Stimulated activated CD8-positive, alpha-beta memory T cell treated with anti-CD3 and anti-CD28 coated beads, Interleukin-4, amount 100 ng/mL, for 24 hours (primary cell): ENCODE measurements around the gene PKMYT1.

Source experiments
- DNase-seq: peaks from one replicate; pipeline ENCODE4 v3.0.0-alpha.2; 2020; ENCODE audit warnings: low read depth

Gene PKMYT1

DNA sequence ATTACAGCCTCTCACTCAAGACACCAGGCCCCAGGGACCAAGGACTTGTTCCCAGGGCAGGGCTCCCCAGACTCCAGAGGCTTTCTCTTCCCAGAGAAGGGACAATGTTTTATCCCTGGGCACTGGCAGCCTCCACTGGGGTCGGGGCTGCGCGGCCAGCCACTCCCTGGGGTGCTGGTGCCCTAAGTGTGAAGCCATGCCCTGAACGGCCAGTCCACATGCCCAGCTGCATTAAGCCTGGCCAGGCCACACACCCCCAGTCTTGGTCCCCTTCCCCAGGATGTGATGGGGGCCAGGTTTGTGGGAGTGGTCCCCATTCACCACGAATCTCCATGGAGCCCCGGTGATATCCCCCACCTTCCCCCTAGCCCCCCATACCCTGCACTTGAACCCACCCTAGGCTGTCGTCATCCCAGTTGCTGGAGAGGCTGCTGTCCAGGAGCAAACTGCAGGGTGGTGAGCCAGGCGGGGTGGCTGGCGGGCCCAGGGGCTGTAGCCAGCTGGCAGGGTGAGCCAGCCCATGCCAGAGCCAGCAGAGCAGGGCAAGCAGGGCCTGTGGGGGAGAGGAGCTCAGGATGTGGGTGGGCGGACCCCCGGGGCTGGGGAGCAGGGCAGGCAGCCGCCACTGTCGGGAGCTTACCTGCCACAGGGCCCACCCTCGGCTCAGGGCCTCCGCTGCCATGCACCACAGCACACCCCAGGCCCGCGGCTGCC is 6.5 kb downstream of the PKMYT1 start:
- no peak for DNase-seq

DNA sequence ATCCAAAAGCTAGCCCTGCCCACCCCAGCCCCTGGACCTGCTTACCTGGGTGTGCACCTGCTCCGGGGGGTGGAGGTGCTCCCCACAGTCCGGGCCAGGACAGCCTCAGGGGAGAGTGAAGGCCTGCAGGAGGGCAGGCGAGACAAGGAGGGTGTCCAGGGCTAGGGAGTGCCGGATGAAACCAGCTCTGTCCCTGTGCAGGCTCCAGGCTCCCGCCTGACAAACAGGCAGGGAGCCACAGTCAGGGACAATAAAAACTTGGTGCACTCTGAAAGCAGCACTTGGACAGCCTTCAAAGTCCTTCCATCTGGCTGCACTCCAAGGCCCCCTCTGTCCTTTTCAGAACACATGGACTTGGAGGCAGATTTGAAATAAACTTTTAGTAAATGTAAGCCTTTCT is 7.2 kb downstream of the PKMYT1 start:
- no peak for DNase-seq

DNA sequence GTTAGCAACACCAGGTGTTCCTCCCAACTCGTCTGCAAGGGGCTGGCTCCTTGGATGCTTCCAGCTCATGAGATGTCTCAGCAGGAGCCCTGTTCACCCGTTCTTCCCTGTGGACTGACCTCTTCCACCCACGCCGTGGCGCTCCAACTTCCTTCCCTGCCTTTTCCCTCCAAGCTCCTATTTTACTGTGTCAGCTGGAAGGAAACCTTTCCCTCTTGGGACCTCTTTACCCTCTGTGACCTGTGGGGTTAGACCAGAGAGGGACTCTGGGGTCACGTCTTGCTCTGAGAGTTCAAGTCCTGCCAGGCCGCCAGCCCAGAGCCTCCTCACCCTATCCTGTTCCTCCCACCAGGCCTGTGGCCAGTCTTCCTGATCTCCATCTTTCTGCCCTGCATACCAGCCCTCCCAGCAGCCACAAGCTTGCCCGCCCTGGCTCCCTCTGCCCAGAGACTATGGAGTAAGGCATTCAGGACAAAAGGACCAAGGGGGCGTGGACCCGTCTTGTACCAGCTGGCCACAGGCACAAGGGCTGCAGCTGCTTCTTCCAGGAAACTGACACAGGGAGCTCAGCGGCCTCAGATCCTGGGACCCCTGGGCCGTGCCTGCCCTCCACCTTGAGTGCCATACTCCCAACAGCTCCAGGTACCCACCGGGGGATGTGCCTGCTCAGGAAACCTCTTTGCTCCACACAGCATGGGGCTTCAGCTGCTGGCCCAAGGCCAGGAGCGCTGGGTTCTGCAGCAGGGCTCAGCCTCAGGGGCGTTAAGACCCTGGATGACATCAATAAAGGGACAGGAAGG is 8.1 kb downstream of the PKMYT1 start:
- no peak for DNase-seq

DNA sequence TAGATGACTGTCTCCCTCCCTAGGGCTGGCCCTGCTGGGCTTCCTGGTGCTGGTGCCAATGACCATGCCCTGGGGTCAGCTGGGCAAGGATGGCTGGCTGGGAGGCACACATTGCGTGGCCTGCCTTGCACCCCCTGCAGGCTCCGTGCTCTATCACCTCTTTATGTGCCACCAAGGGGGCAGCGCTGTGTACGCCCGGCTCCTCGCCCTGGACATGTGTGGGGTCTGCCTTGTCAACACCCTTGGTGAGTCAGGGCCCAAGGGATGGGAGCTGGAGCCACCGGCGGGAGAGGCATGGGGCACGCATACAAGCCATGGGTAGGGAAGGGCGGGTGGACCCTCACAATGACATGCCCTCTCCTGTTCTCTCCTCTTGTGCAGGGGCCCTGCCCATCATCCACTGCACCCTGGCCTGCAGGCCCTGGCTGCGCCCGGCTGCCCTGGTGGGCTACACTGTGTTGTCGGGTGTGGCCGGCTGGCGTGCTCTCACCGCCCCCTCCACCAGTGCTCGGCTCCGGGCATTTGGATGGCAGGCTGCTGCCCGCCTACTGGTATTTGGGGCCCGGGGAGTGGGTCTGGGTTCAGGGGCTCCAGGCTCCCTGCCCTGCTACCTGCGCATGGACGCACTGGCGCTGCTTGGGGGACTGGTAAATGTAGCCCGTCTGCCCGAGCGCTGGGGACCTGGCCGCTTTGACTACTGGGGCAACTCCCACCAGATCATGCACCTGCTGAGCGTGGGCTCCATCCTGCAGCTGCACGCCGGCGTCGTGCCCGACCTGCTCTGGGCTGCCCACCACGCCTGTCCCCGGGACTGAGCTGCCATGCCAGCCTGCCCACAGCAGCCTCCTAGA is 8.9 kb downstream of the PKMYT1 start:
- DNase-seq = no peak

DNA sequence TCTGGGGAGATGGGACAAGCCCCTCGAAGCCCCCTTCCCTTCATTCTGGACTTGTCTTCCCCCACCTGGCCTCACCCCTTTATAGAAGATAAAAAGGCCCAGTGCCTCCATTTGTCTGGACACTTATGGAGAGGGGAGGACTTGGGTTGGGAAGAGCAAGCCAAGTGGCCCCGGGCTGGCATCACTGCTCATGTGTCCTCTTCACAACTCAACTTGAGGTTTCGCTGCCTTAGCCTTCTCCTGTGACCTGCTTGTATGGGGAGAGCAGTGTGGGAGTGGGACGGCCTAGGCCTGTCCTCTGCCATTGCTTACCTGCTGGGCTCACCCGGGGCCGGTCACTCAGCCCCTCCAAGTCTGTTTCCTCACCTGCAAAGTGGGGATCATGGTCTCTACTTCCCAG is 9.7 kb downstream of the PKMYT1 start:
- no peak for DNase-seq

DNA sequence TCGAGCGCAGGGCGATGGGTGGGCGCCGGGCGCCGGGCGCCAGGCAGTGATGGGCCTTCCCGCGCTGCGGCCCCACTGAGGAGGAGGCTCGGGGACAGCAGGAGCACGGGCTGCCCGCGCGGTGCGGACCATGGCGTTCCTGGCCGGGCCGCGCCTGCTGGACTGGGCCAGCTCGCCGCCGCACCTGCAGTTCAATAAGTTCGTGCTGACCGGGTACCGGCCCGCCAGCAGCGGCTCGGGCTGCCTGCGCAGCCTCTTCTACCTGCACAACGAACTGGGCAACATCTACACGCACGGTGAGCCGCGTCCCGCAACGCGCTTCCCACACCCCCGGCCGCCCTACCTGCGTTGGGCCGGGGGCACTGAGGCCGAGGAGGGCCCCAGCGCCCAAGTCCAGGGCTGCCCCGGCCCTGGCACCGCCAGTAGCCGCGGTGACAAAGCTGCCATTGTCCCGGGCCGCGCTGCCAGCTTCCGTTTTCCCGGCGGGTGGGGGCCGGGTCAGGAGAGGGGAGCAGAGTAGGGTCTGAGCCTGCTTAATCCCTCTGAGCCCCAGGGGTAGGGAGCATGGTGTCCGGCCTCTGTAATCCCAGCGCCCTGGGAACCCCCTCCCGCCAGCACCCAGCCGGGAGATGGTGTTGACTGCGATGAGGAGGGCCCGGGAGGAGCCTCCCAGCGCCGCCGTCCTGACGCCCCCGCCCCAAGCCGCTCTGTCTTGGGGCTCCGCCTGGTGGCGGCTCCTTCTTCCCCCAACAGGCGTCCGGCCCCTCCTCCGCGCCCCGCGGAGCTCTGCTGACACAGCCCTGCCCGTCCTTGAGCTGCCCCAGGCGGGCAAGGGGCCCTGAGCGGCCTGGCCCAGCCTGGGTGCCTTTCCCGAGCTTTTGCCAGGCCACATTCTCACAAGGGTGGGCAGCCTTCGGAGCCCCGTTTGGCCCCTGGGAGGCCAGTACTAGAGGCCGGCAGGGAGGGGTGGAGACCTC is 10.4 kb downstream of the PKMYT1 start:
- peak; percentile 67 for DNase-seq

DNA sequence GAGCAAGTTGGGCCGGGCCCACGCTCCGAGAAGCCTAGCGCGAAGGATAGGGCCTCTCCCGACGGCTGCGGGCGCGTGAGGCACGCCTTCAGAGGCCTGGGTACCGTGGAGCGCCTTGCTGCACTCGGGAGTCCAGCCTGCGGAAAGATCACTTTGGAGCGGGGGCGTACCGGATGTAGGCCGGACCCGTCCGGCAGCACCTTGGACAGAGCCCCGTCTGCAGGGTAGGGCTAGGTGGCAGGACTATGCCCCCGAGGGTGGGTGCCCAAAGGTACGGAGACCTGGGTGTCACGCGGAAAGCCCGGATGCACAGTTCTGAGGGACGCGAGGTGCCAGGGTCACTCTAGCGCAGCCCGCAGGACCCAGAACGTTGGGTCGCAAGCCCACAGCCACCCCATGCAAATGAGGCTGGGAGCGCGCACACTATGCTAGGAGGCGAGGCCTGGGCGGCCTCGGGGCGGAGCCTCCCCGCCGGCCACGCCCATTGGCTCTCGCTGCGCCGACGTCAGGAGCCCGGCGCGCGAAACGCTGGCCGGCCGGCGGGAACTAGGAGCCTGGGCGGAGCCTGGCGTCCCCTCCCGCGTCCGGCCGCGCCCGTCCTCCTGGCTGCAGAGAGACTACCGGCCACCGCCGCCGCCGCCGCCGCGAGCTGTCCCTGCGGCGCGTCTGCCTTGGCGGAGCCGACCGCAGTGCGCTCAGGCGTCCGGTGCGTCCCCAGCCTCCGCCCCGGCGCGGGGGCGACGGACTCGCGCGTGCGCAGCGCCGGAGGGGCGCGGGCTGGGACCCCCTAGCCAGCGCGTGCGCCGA is 11.3 kb downstream of the PKMYT1 start, which contains the start of gene PAQR4:
Gene PAQR4 (plus strand): TSS at position 611 of the 807 bp plus-strand sequence. CDS start 327 bp downstream, outside the sequence.
- DNase-seq = peak; percentile 71

DNA sequence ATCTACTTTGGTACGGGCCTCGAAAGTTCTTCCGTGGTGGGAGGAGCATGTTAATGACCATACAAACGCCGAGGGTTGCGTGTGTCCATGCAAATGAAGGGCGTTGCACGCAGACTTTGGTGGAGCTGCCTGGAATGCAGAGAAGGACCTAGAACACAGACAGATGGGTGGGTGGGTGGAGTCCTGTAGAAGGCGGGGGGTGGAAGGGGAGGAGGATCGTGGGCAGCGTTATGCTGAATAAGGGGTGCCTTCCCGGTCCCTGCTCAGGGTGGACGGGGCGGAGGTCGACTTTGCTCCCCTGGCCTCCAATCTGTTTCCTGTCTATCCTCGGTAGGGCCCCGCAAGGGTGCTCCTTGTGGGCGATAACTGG is 11.9 kb downstream of the PKMYT1 start:
- DNase-seq = no peak

DNA sequence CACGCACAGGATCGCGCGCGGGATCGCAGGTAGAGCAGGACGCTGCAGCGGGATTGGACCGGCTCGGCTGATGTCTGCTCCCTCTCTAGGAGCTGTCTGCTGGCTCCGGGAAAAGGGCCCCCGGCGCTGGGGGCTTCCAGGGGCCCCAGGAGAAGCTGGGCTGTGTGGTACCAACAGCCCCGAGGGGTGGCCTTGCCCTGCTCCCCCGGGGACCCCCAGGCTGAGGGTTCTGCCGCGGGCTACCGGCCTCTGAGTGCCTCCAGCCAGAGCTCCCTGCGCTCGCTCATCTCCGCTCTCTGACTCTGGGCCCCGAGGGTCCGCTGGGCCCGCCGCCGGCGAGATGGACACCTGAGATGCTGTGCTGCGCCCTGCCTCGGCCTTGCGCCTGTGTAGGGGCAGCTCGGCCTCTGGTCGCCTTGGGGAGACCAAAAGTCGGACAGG is 12.5 kb downstream of the PKMYT1 start:
- DNase-seq = no peak

DNA sequence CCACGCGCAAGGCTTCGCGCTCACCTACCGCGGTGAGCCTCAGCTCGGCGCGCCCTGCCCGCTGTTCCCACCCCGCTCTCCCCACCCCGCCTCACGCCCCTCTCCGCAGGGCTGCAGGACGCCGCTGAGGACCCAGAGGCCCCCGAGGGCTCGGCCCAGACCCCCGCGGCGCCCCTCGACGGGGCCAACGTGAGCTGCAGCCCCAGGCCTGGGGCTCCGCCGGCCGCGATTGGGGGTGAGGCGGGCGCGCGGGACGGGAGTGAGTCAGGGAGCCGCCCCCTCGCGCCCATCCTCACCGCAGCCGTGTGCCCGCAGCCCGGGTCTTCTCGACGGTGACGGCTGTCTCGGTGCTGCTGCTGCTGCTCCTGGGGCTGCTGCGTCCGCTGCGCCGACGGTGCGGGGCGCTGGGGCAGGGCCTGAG is 13.0 kb downstream of the PKMYT1 start:
- no peak for DNase-seq

DNA sequence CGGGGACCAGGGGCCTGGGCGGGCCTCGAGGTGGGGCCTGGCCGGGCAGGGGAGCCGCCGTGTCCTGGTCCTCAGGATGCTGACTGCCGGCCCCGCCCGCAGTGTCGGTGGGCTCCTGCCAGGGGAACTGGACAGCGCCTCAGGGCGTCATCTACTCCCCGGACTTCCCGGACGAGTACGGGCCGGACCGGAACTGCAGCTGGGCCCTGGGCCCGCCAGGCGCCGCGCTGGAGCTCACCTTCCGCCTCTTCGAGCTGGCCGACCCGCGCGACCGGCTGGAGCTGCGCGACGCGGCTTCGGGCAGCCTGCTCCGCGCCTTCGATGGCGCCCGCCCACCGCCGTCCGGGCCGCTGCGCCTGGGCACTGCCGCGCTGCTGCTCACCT is 13.4 kb downstream of the PKMYT1 start:
- DNase-seq = no peak

DNA sequence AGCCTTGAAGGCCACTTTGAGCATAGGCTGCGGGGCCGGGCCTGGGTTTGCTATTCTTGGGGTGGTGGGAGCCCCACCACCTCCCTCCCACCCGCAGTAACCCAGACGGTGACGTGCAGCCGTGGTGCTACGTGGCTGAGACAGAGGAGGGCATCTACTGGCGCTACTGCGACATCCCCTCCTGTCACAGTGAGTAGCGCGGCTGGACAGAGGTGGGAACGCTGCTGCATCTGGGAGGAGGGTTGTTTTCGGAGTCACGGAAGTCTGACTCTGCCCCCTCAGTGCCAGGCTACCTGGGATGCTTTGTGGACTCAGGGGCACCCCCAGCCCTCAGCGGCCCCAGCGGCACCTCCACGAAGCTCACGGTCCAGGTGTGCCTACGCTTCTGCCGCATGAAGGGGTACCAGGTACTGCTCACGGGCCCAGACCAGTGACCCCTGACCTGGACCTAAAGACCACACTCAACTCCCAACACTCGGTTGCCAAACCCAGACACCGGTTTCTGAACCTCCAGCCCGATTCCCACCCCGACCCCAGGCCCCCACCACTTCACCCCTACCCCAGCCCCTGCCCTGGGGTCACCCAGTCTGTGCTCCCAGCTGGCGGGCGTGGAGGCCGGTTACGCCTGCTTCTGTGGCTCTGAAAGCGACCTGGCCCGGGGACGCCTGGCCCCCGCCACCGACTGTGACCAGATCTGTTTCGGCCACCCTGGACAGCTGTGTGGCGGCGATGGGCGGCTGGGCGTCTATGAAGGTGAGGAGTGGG is 14.0 kb downstream of the PKMYT1 start:
- DNase-seq = no peak

DNA sequence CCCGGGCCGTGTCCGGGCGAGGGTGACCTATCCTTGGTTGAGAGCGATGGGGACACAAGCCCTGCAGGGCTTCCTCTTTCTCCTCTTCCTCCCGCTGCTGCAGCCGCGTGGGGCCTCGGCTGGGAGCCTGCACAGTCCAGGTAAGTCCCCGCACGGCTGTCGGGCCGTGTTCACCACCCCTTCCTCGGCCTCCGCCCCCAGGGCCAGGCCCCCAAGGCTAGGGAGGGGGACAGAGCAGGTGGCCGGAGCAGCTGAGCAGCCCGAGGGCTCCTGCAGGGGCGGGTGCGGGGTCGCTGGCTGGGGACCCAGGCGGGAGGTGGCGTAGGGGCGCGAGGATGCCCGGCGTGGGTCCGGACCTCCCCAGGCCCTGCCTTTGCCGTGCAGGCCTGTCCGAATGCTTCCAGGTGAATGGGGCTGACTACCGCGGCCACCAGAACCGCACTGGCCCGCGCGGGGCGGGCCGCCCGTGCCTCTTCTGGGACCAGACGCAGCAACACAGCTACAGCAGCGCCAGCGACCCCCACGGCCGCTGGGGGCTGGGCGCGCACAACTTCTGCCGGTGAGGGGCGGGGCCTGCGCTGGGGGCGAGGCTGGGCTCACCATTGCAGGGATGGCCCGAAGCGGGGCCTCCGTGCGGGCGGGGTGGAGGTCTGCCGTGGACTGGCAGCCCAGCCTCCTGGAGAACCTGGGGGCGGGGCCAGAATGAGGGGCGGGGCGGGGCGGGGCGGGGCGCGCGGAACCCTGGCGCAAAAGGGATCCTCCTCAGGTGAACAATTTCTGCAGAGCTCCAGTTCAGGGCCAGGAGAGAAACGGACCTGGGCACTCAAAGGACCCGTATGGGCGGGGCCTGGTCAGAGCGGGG is 15.5 kb downstream of the PKMYT1 start:
- DNase-seq = no peak

DNA sequence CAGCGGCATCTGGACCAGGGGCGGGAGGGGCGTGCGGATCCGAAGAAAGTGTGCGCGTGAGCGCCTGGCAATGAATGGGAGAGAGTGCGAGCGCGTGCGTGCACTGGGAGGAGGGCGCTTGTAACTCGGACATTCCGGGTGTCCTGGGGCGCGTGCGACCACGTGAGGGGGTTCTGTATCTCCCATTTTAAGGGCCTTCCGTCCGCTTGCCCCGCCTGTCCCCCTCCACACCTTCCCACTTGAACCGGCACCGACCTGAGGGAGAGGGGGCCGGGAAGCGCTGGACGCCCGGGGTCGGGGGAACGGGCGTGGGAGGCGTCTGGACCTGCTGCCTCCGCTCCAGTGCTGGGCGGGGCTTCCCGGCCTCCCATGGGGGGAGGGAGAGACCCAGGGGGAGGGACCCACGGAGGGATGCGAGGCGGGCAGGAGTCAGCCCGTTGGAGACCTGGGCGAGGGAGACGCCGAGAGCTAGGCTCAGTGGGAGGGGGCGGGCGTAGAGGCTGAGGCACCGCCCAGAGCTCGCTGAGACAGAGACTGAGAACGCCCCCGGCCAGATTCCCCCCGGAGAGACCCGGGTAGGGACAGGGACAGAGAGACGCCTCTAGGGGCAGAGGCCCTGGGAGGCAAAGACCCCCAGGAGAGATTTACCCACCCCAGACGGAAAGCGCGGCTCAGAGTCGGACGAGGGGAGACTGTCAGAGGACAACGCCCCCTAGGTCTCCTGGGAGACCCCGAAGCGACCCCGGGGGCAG is 16.3 kb downstream of the PKMYT1 start, which contains the start of gene KREMEN2:
Gene KREMEN2 (plus strand): TSS at position 553 of the 752 bp plus-strand sequence. CDS start 246 bp downstream, outside the sequence.
- no peak for DNase-seq

DNA sequence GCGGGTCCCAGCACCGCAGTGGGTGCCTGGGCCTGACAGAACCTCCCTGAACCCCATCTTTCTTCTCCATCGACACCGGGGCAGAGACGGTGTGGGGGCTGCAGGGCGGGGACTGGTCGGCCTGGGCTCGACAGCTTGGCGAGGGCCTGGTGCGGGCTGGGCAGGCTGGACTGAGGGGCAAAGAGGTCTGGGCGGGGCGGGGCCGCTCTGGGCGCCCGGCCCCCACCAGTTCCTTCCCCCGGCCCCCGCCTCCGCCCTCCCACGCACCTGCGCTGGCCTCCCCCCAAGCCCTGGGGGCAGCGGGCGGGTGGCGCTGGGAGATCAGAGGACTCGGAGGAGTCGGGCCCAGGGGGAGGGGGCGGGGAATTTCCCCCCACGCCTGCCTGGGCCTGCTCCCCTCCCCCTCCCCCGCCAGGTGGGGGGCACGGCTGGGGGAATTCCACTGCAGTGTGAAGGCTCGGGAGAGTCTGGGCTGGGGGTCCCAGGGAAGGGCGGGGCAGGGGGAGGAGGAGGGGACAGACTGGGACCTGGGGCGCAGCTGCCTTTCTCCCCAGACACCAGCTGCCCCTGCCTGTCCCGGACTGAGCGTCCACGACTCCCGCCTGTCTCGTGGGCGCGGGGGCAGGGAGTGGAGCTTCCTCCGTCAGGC is 17.0 kb downstream of the PKMYT1 start:
- no peak for DNase-seq

DNA sequence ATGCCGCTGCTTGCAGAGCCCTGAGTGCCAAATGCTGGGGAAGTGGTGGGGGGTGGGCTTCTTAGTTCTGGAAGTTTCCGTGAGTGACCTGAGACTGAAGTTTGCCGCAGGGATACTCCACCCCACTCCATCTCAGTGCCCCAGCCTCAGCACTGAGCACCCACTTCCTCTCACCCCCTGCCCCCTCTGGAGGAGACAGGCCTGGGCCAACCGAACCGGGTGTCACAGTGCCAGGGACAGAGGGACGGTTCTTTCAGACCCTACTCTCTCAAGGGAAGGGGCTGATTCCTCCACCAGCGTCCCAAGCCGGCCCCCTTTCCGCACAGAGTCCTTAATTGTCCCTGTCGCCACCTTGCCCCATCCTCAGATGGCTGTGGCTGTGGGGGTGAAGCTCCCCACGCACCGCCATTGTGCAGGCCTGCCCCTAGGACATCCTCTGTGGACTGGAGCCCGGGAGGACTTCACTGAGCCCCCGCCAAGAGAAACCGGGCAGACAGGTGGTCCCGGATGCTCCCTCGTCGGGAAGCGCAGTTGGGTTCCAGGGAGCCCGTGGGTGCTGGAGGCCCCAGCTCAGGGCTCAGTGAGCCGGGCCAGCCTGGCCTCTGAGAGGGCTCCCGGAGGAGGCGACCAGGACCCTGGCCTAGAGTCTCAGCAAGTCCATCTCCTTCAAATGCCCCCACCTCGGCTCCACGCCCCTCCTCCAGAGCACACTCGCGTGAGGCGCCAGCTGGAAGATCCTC is 17.7 kb downstream of the PKMYT1 start:
- DNase-seq = no peak
